NCI-H226 (cell line): ENCODE data around the gene AMER3.

Experiments
- DNase-seq: peaks from one replicate; pipeline ENCODE4 v3.0.0-alpha.2; 2015

AMER3 gene

GRCh38 chr2:130756053-130756873, 923 bp downstream of the AMER3 start:
- peak; percentile 15 for DNase-seq

GRCh38 chr2:130756874-130757668, 1.7 kb downstream of the AMER3 start:
- no peak for DNase-seq

GRCh38 chr2:130759906-130760753, 4.8 kb downstream of the AMER3 start:
- peak; percentile 7 for DNase-seq

GRCh38 chr2:130760754-130761751, 5.7 kb downstream of the AMER3 start:
- no peak for DNase-seq

- DNase-seq = no peak
Measured at GRCh38 chr2:130762031-130762909, 6.9 kb downstream of the AMER3 start.

- no peak for DNase-seq
Measured at GRCh38 chr2:130762910-130763385, 7.6 kb downstream of the AMER3 start.

GRCh38 chr2:130763405-130763804, 8.1 kb downstream of the AMER3 start:
- no peak for DNase-seq

- no peak for DNase-seq
Measured at GRCh38 chr2:130764035-130764820, 8.9 kb downstream of the AMER3 start.

- no peak for DNase-seq
Measured at GRCh38 chr2:130764821-130765115, 9.4 kb downstream of the AMER3 start.

GRCh38 chr2:130765464-130765863, 10.1 kb downstream of the AMER3 start:
- no peak for DNase-seq

- DNase-seq = no peak
Measured at GRCh38 chr2:130766037-130766436, 10.7 kb downstream of the AMER3 start.

- DNase-seq = no peak
Measured at GRCh38 chr2:130766711-130767407, 11.5 kb downstream of the AMER3 start.

- DNase-seq = no peak
Measured at GRCh38 chr2:130767408-130767775, 12.1 kb downstream of the AMER3 start.

GRCh38 chr2:130768191-130768855, 13.0 kb downstream of the AMER3 start:
- no peak for DNase-seq

- no peak for DNase-seq
Measured at GRCh38 chr2:130769343-130769907, 14.1 kb downstream of the AMER3 start.

GRCh38 chr2:130776550-130776949, 21.2 kb downstream of the AMER3 start:
- no peak for DNase-seq

GRCh38 chr2:130778781-130779180, 23.4 kb downstream of the AMER3 start:
- no peak for DNase-seq

- no peak for DNase-seq
Measured at GRCh38 chr2:130785466-130786055, 30.2 kb downstream of the AMER3 start.
